ENCODE results near the gene LRRC4B. TPM values are rescaled to one million over a fixed set of nuclear protein-coding genes. Genes with fewer than 3 reads are reported as not detected.

Gene LRRC4B
- polyA plus RNA-seq, 1 of the 3 experiments (the other 2 are of a cell fraction) = 6.9 TPM

DNA sequence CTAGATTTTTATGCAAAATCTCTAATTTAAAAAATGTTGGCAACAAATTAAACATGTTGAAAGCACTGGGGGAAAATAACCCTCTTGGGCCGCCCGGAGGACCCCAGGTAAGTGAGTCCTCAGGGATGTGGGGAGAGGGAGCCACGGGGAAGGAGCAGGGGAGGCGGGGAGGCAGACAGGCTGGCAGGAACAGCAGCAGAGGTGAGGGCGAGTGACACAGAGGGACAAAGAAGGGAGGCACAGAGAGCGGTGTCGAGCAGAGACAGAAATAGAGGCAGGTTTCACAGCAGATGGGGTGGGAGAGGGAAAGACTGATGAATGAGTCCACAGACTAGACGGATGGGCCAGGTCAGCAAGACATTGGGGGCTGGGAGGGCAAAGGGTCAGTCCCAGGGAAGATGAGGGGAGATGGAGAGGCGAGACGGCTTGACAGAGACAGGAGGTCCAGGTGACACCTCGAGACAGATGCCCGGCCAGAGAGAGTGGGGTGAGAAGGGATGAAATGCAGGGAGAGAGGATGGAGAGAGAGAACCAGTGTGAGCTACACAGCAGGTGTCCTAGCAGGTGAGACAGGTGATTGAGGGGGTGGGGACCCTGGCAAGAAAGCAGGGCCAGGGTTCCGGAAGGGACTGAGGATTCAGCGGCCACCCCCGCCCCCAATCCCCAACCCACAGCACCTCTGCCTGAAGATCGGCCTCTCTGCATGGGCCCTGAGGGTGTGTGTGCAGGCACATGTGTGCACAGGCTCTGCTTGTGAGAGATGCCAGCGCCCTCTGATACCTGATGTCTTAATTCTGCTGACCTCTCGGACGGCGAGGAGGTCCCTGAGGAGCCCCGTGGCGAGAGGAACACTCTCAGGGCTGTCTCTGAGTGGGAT is 3.8 kb downstream of the LRRC4B start:
- CTCF ChIA-PET = interaction anchor here (1.0 kb wide), 1 partner anchor 8 kb away, joined by 4 read pairs; no protein-coding TSS in a partner anchor
- H3K4me3 ChIP-seq (ENCODE audit: low read depth in 2 of 2, low read length in 1 of 2) = no peak overlapping the region
- no peaks in the 10 kb centered on the region for H3K9me2 ChIP-seq
- H3K36me3 ChIP-seq (replicated peaks in 1 of 2; ENCODE audit: control insufficient read depth in 1 of 2, insufficient read depth in 2 of 2, low read length in 1 of 2) = no peaks in the 10 kb centered on the region
- no peaks in the 10 kb centered on the region for H3K27me3 ChIP-seq (ENCODE audit: insufficient read depth)
- POLR2A ChIA-PET = no interaction called here
- peaks cover 0 to 14% of the 10 kb centered on the region in 2 experiments; a peak in 1 of 4 replicates for H3K4me1 ChIP-seq (ENCODE audit: control insufficient read depth in 1 of 2, insufficient read depth in 2 of 2, low read depth in 1 of 2, low read length in 1 of 2)
- no peak for TF ChIP-seq FOXJ3 (CRISPR knock-in tag; IDR thresholded peaks at IDR 0.05)
- TF ChIP-seq FOXM1 (IDR thresholded peaks at IDR 0.05; ENCODE audit: low read depth) = no peak
- no peak for TF ChIP-seq GATA2 (CRISPR knock-in tag; IDR thresholded peaks at IDR 0.05)
- TF ChIP-seq RFX5 (IDR thresholded peaks at IDR 0.05; ENCODE audit: low read length) = no peak
- no peak for TF ChIP-seq NFIC (IDR thresholded peaks at IDR 0.05; ENCODE audit: borderline replicate concordance)
- no peak for TF ChIP-seq YY1 (IDR thresholded peaks at IDR 0.05; ENCODE audit: low read depth)
- TF ChIP-seq, protein P1, sequence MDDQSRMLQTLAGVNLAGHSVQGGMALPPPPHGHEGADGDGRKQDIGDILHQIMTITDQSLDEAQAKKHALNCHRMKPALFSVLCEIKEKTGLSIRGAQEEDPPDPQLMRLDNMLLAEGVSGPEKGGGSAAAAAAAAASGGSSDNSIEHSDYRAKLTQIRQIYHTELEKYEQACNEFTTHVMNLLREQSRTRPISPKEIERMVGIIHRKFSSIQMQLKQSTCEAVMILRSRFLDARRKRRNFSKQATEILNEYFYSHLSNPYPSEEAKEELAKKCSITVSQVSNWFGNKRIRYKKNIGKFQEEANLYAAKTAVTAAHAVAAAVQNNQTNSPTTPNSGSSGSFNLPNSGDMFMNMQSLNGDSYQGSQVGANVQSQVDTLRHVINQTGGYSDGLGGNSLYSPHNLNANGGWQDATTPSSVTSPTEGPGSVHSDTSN (IDR thresholded peaks at IDR 0.05) = no peak
- no peak for TF ChIP-seq CHD2 (IDR thresholded peaks at IDR 0.05; ENCODE audit: low read length, partially characterized antibody)
- TF ChIP-seq ELF1 (IDR thresholded peaks at IDR 0.05) = no peak
- TF ChIP-seq MXI1 (IDR thresholded peaks at IDR 0.05; ENCODE audit: low read depth, low read length) = no peak
- TF ChIP-seq RCOR1 (IDR thresholded peaks at IDR 0.05; ENCODE audit: low read length) = no peak
- no peak for TF ChIP-seq RXRA (IDR thresholded peaks at IDR 0.05; ENCODE audit: borderline replicate concordance, low read depth)
- no peak for TF ChIP-seq GABPA (IDR thresholded peaks at IDR 0.05; ENCODE audit: low read depth)
- no peak for TF ChIP-seq EZH2phosphoT487 (IDR thresholded peaks at IDR 0.05; ENCODE audit: borderline replicate concordance, low read depth)
- TF ChIP-seq MEF2A (IDR thresholded peaks at IDR 0.05; ENCODE audit: borderline replicate concordance, low read depth) = no peak
- TF ChIP-seq, protein P2, sequence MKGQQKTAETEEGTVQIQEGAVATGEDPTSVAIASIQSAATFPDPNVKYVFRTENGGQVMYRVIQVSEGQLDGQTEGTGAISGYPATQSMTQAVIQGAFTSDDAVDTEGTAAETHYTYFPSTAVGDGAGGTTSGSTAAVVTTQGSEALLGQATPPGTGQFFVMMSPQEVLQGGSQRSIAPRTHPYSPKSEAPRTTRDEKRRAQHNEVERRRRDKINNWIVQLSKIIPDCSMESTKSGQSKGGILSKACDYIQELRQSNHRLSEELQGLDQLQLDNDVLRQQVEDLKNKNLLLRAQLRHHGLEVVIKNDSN (IDR thresholded peaks at IDR 0.05; ENCODE audit: borderline replicate concordance, low read depth) = no peak
- no peak for TF ChIP-seq FOSL2 (IDR thresholded peaks at IDR 0.05; ENCODE audit: borderline replicate concordance, low read depth)
- no peaks in the 10 kb centered on the region for H3K79me2 ChIP-seq (ENCODE audit: insufficient read depth)
- no peak overlapping the region for H3K4me2 ChIP-seq
- no peaks in the 10 kb centered on the region for H3K9me3 ChIP-seq
- H3K9ac ChIP-seq = no peak overlapping the region
- H4K20me1 ChIP-seq (ENCODE audit: insufficient read depth) = peaks cover 4% of the 10 kb centered on the region
- no peak for DNase-seq
- no peak overlapping the region for H2AFZ ChIP-seq (ENCODE audit: low read depth)
- no peak overlapping the region for H3K27ac ChIP-seq (ENCODE audit: low read depth in 2 of 2, low read length in 1 of 2)
- H3F3A ChIP-seq (replicated peaks; ENCODE audit: insufficient read depth) = no peaks in the 10 kb centered on the region
- WGBS (ENCODE audit: low lambda C conversion rate) = 79% methylated on average over 14 of the region's 22 CpGs

DNA sequence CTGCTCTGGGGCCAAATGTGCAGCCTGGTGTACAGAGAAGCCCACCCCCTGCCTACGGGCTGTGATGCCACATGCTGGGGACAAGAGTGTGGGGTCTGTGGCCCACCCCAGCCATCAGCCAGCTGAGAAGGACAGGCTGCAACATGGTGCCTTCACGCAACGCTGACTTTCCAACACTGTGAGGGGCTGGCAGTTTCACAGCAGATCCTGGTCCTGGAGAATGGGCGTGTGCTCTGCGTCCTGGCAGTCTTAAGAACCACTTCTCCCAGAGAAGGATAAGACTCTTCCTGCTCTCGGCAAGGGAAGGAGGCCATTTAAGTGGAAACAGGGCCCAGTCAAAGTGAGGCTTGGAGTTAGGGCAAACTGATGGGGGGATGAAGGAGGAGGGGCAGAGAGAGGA is 4.6 kb downstream of the LRRC4B start:
- Histone ChIP-seq H3F3A (replicated peaks; ENCODE audit: insufficient read depth) (no peaks in the 10 kb centered on the region), H3K27ac (ENCODE audit: low read depth in 2 of 2, low read length in 1 of 2) (no peak overlapping the region), H3K9me3 (no peaks in the 10 kb centered on the region), H3K36me3 (replicated peaks in 1 of 2; ENCODE audit: control insufficient read depth in 1 of 2, insufficient read depth in 2 of 2, low read length in 1 of 2) (no peaks in the 10 kb centered on the region), H3K9me2 (no peaks in the 10 kb centered on the region), H3K4me2 (no peak overlapping the region), H4K20me1 (ENCODE audit: insufficient read depth) (peaks cover 4% of the 10 kb centered on the region), H3K79me2 (ENCODE audit: insufficient read depth) (no peaks in the 10 kb centered on the region), H3K4me1 (ENCODE audit: control insufficient read depth in 1 of 2, insufficient read depth in 2 of 2, low read depth in 1 of 2, low read length in 1 of 2) (peaks cover 0 to 11% of the 10 kb centered on the region in 2 experiments; a peak in 1 of 4 replicates), H3K27me3 (ENCODE audit: insufficient read depth) (no peaks in the 10 kb centered on the region), H3K4me3 (ENCODE audit: low read depth in 2 of 2, low read length in 1 of 2) (no peak overlapping the region), H3K9ac (no peak overlapping the region), H2AFZ (ENCODE audit: low read depth) (no peak overlapping the region)
- no peak for DNase-seq
- CTCF ChIA-PET = no interaction called here
- POLR2A ChIA-PET = no interaction called here
- 84% methylated on average over 5 of the region's 6 CpGs for WGBS (ENCODE audit: low lambda C conversion rate)
- no peak for TF ChIP-seq RFX5 (IDR thresholded peaks at IDR 0.05; ENCODE audit: low read length)
- TF ChIP-seq TAF1 (IDR thresholded peaks at IDR 0.05; ENCODE audit: borderline replicate concordance, low read depth, low read length) = no peak
- TF ChIP-seq SIN3A (IDR thresholded peaks at IDR 0.05; ENCODE audit: borderline replicate concordance, low read depth, low read length) = no peak
- TF ChIP-seq TEAD4 (IDR thresholded peaks at IDR 0.05; ENCODE audit: borderline replicate concordance, insufficient read depth) = no peak
- TF ChIP-seq, protein P3, sequence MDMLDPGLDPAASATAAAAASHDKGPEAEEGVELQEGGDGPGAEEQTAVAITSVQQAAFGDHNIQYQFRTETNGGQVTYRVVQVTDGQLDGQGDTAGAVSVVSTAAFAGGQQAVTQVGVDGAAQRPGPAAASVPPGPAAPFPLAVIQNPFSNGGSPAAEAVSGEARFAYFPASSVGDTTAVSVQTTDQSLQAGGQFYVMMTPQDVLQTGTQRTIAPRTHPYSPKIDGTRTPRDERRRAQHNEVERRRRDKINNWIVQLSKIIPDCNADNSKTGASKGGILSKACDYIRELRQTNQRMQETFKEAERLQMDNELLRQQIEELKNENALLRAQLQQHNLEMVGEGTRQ (IDR thresholded peaks at IDR 0.05; ENCODE audit: borderline replicate concordance, low read depth, low read length) = no peak
- TF ChIP-seq, protein P1 (IDR thresholded peaks at IDR 0.05) = no peak
- TF ChIP-seq, protein P4, sequence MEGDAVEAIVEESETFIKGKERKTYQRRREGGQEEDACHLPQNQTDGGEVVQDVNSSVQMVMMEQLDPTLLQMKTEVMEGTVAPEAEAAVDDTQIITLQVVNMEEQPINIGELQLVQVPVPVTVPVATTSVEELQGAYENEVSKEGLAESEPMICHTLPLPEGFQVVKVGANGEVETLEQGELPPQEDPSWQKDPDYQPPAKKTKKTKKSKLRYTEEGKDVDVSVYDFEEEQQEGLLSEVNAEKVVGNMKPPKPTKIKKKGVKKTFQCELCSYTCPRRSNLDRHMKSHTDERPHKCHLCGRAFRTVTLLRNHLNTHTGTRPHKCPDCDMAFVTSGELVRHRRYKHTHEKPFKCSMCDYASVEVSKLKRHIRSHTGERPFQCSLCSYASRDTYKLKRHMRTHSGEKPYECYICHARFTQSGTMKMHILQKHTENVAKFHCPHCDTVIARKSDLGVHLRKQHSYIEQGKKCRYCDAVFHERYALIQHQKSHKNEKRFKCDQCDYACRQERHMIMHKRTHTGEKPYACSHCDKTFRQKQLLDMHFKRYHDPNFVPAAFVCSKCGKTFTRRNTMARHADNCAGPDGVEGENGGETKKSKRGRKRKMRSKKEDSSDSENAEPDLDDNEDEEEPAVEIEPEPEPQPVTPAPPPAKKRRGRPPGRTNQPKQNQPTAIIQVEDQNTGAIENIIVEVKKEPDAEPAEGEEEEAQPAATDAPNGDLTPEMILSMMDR (IDR thresholded peaks at IDR 0.05) = no peak
- no peak for TF ChIP-seq FOSL2 (IDR thresholded peaks at IDR 0.05; ENCODE audit: borderline replicate concordance, low read depth)

Data from SK-N-SH (cell line).